H1 (cell line): Measurements from ENCODE around the gene AGPAT4. TPM values are rescaled to one million over a fixed set of nuclear protein-coding genes. Genes with fewer than 3 reads are reported as not detected.

Experiments
- ATF2 ChIP-seq: IDR thresholded peaks from 2 replicates; pipeline ENCODE4 v1.6.1; 2012; ENCODE audit warnings: low read length, inconsistent platforms
- CHD1 ChIP-seq: IDR thresholded peaks from 2 replicates; pipeline ENCODE4 v1.6.1; 2012; ENCODE audit warnings: low read depth, low read length, improper control_type of control experiment
- CHD7 ChIP-seq: fragments of 300-600 bp; sonication (generic); IDR thresholded peaks from 2 replicates; pipeline ENCODE4 v1.7.1; 2012; ENCODE audit warnings: low read length, moderate library complexity, mild to moderate bottlenecking, inconsistent platforms; ENCODE audit not compliant: insufficient replicate concordance
- EP300 ChIP-seq, 2 experiments: IDR thresholded peaks; 1 replicate in 1 of 2; 2 replicates in 1 of 2; pipeline ENCODE4 v1.6.1; 2011 to 2012; ENCODE audit warnings: low read depth in 2 of 2, low read length in 2 of 2, mild to moderate bottlenecking in 2 of 2, borderline replicate concordance in 1 of 2, inconsistent platforms in 1 of 2, moderate library complexity in 1 of 2
- RBBP5 ChIP-seq: IDR thresholded peaks from 2 replicates; pipeline ENCODE4 v1.7.1; 2012; ENCODE audit warnings: low read depth, mild to moderate bottlenecking, inconsistent platforms, low read length, moderate library complexity, borderline replicate concordance
- SRF ChIP-seq: IDR thresholded peaks from 2 replicates; pipeline ENCODE4 v1.6.1; 2011; ENCODE audit warnings: mild to moderate bottlenecking, low read depth, low read length, moderate library complexity
- polyA plus RNA-seq, 7 experiments: library from polyadenylated mRNA; depleted of rRNA in 3 of 7; stranded (reverse) in 5 of 7; unstranded in 2 of 7; fragments of >200 nt in 5 of 7; fragments of 200-250 nt in 2 of 7; gene quantifications; 1 replicate in 5 of 7; 2 replicates in 1 of 7; 4 replicates in 1 of 7; pipeline versions ENCODE4 v1.2.1 to v1.2.3, GENCODE V29; 2011 to 2013; ENCODE audit warnings: missing spikeins in 2 of 7, mixed read lengths in 2 of 7
- total RNA-seq: library from RNA; stranded (reverse); fragmentation: NEBNext Ultra II Directional; extraction: Animal tissue kit (Norgen Biotek cat#: 25700); gene quantifications from 2 replicates; pipeline ENCODE4 v1.2.1, GENCODE V29; 2021
- TF ChIP-seq, protein P1 (sequence below): IDR thresholded peaks from 2 replicates; pipeline ENCODE4 v1.6.1; 2011; ENCODE audit warnings: low read depth, mild to moderate bottlenecking, low read length; ENCODE audit not compliant: insufficient read depth

Gene AGPAT4
- total and polyA plus RNA-seq, 2 of the 8 experiments (the other 6 are each of a cell fraction or from before 2014, with no cell fraction given): 13.5 to 23.8 TPM

GRCh38 chr6:161273752-161274487, at the start of gene AGPAT4 (continued):
- TF ChIP-seq CHD7: no peak
- no peak for TF ChIP-seq EP300 (IDR thresholded peaks at IDR 0.05; ENCODE audit: borderline replicate concordance in 1 of 2, low read depth in 2 of 2, low read length in 2 of 2)
- TF ChIP-seq CHD1: 0 out of 2 replicates have a peak, but pooled peaks have one; percentile 25
- TF ChIP-seq RBBP5: no peak
- TF ChIP-seq, protein P1, sequence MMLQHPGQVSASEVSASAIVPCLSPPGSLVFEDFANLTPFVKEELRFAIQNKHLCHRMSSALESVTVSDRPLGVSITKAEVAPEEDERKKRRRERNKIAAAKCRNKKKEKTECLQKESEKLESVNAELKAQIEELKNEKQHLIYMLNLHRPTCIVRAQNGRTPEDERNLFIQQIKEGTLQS: no peak
- TF ChIP-seq ATF2: peak; percentile 63; the same call in 1 of the 2 replicates
- peak; percentile 40; the same call in 1 of the 2 replicates for TF ChIP-seq SRF
